ENCODE measurements around the gene LAMA4.

DNA sequence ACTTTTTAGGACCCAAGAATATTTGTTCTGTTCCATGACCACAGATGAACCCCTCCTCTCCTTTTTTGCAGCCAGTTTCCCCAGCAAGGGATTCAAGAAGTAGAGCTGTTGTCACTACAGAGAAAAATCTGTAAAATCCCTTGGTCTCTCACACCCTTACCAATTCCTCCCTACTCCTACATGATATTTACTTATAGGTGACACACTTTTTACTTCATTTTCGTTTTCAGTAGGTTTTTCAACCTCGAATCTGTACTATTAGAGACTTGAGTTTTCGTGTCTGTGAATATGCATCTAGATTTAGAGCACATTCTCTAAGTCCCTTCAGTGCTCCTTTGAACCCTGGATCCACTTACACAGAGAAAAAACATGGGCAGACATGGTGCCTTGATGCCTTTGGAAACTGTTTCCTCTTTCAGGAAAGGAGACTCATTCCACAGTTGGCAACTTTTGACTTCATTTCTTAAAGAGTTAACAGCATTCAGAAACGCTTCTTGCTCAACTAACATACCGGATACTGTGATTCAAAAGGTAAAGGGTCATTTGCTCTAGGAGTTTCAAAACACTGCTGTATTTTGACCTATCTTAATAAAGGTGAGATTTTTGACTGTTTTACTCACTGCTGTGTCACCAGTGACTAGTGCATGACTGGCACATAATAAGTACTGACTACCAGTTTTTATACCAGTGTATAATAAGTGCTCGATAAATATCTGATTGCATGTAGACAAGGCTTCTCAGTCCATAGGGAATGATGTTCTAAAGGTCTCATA is 50.6 kb downstream of the LAMA4 start:
- TF ChIP-seq, protein P1, sequence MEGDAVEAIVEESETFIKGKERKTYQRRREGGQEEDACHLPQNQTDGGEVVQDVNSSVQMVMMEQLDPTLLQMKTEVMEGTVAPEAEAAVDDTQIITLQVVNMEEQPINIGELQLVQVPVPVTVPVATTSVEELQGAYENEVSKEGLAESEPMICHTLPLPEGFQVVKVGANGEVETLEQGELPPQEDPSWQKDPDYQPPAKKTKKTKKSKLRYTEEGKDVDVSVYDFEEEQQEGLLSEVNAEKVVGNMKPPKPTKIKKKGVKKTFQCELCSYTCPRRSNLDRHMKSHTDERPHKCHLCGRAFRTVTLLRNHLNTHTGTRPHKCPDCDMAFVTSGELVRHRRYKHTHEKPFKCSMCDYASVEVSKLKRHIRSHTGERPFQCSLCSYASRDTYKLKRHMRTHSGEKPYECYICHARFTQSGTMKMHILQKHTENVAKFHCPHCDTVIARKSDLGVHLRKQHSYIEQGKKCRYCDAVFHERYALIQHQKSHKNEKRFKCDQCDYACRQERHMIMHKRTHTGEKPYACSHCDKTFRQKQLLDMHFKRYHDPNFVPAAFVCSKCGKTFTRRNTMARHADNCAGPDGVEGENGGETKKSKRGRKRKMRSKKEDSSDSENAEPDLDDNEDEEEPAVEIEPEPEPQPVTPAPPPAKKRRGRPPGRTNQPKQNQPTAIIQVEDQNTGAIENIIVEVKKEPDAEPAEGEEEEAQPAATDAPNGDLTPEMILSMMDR (conservative IDR thresholded peaks at IDR 0.05), result no peak
- TF ChIP-seq ZFX (IDR thresholded peaks at IDR 0.05), result no peak

All from C4-2B (cell line).